Right lobe of liver (tissue), 4 donors: ENCODE results near the gene POLR2L.

ENCODE experiments used
- CTCF ChIP-seq, 4 donors: fragments of 200-600 bp in 3 of 4; fragments of 450-650 bp in 1 of 4; IDR thresholded peaks; one replicate each; pipeline versions ENCODE4 v1.5.1 to v1.8.0; 2016 to 2022; ENCODE audit warnings: antibody characterized with exemption in 4 of 4, mild to moderate bottlenecking in 2 of 4
- POLR2A ChIP-seq: fragments of 450-650 bp; IDR thresholded peaks from one replicate; pipeline ENCODE4 v1.6.1; 2017; ENCODE audit warnings: antibody characterized with exemption, mild to moderate bottlenecking
- donor health status: DM: no; HTN: no; CAD: no.
- donor health status: DM: no; HTN: no; CAD: no.
- donor health status: DM: no; HTN: yes; CAD: no.

- TF ChIP-seq CTCF (IDR thresholded peaks at IDR 0.05) (no peak), POLR2A (no peak)
Measured at GRCh38 chr11:802018-802617, 40.2 kb downstream of the POLR2L start.
